GM12878 (cell line): ENCODE results near the gene TAS2R39. TPM values are rescaled to one million over a fixed set of nuclear protein-coding genes. Genes with fewer than 3 reads are reported as not detected.

ENCODE experiments used
- ATF7 ChIP-seq: fragments of 450-650 bp; IDR thresholded peaks from 2 replicates; pipeline ENCODE4 v1.6.1; 2016; ENCODE audit warnings: low read depth, mild to moderate bottlenecking
- DPF2 ChIP-seq: fragments of 450-650 bp; IDR thresholded peaks from 2 replicates; pipeline ENCODE4 v1.6.1; 2017; ENCODE audit warnings: mild to moderate bottlenecking
- IRF4 ChIP-seq: IDR thresholded peaks from 2 replicates; pipeline ENCODE4 v1.6.1; 2011; ENCODE audit warnings: low read depth, low read length
- NR2C1 ChIP-seq: fragments of 450-650 bp; IDR thresholded peaks from 2 replicates; pipeline ENCODE4 v1.6.1; 2017; ENCODE audit warnings: antibody characterized with exemption, mild to moderate bottlenecking, moderate library complexity
- POLR2A ChIP-seq: IDR thresholded peaks from 2 replicates; pipeline ENCODE4 v1.6.1; 2011; ENCODE audit warnings: low read depth, mild to moderate bottlenecking, low read length
- POU2F2 ChIP-seq: IDR thresholded peaks from 3 replicates; pipeline ENCODE4 v1.6.1; 2011; ENCODE audit warnings: low read depth, mild to moderate bottlenecking, low read length, borderline replicate concordance
- RAD21 ChIP-seq: IDR thresholded peaks from 2 replicates; pipeline ENCODE4 v1.6.1; 2011; ENCODE audit warnings: mild to moderate bottlenecking, low read depth, low read length, moderate library complexity; ENCODE audit not compliant: insufficient read depth
- RB1 ChIP-seq: fragments of 450-650 bp; formaldehyde crosslinking; IDR thresholded peaks from 2 replicates; pipeline ENCODE4 v1.6.1; 2017; ENCODE audit warnings: mild to moderate bottlenecking, borderline replicate concordance
- SMAD5 ChIP-seq: IDR thresholded peaks from 2 replicates; pipeline ENCODE4 v1.6.1; 2016; ENCODE audit warnings: antibody characterized with exemption, low read depth
- SUPT20H ChIP-seq: IDR thresholded peaks from 2 replicates; pipeline ENCODE4 v1.6.1; 2011; ENCODE audit warnings: low read depth, mild to moderate bottlenecking, low read length, moderate library complexity, borderline replicate concordance; ENCODE audit not compliant: control insufficient read depth
- TCF3 ChIP-seq: IDR thresholded peaks from 2 replicates; pipeline ENCODE4 v1.6.1; 2012; ENCODE audit warnings: low read depth, mild to moderate bottlenecking, low read length, borderline replicate concordance; ENCODE audit not compliant: insufficient read depth
- ZNF207 ChIP-seq: fragments of 450-650 bp; IDR thresholded peaks from 2 replicates; pipeline ENCODE4 v1.6.1; 2014; ENCODE audit warnings: antibody characterized with exemption, mild to moderate bottlenecking, borderline replicate concordance
- polyA plus RNA-seq, 11 experiments: library from polyadenylated mRNA; depleted of rRNA in 4 of 11; unstranded in 6 of 11; stranded (reverse) in 5 of 11; fragments of >200 nt; fragmentation: Nextera tagmentation in 4 of 11; fragmentation: Illumina TruSeq in 1 of 11; extraction: Ambion mirVana in 4 of 11; extraction: Trizol in 1 of 11; gene quantifications; 1 replicate in 1 of 11; 2 replicates in 10 of 11; pipeline versions ENCODE4 v1.2.1 to v1.2.3, GENCODE V29; 2011 to 2016; ENCODE audit warnings: inconsistent platforms in 2 of 11, missing spikeins in 2 of 11, low read depth in 1 of 11
- total RNA-seq, 4 experiments: library from RNA; depleted of rRNA in 3 of 4; stranded (reverse); fragments of >200 nt in 3 of 4; fragmentation: Illumina TruSeq in 1 of 4; extraction: Trizol in 1 of 4; gene quantifications; 2 replicates each; pipeline versions ENCODE4 v1.2.1 to v1.2.3, GENCODE V29; 2013 to 2021
- TF ChIP-seq, protein P1 (sequence below): fragments of 450-650 bp; IDR thresholded peaks from 2 replicates; pipeline ENCODE4 v1.6.1; 2017; ENCODE audit warnings: mild to moderate bottlenecking, moderate library complexity
- TF ChIP-seq, protein P2 (sequence below): IDR thresholded peaks from 2 replicates; pipeline ENCODE4 v1.6.1; 2011; ENCODE audit warnings: low read depth, low read length, improper control_type of control experiment, borderline replicate concordance

Gene TAS2R39
- total and polyA plus RNA-seq, 10 of the 15 experiments (the other 5 are each of a cell fraction or from before 2014, with no cell fraction given): not detected

GRCh38 chr7:143217806-143218205 is 34.6 kb downstream of the TAS2R39 start (continued):
- TF ChIP-seq, protein P1, sequence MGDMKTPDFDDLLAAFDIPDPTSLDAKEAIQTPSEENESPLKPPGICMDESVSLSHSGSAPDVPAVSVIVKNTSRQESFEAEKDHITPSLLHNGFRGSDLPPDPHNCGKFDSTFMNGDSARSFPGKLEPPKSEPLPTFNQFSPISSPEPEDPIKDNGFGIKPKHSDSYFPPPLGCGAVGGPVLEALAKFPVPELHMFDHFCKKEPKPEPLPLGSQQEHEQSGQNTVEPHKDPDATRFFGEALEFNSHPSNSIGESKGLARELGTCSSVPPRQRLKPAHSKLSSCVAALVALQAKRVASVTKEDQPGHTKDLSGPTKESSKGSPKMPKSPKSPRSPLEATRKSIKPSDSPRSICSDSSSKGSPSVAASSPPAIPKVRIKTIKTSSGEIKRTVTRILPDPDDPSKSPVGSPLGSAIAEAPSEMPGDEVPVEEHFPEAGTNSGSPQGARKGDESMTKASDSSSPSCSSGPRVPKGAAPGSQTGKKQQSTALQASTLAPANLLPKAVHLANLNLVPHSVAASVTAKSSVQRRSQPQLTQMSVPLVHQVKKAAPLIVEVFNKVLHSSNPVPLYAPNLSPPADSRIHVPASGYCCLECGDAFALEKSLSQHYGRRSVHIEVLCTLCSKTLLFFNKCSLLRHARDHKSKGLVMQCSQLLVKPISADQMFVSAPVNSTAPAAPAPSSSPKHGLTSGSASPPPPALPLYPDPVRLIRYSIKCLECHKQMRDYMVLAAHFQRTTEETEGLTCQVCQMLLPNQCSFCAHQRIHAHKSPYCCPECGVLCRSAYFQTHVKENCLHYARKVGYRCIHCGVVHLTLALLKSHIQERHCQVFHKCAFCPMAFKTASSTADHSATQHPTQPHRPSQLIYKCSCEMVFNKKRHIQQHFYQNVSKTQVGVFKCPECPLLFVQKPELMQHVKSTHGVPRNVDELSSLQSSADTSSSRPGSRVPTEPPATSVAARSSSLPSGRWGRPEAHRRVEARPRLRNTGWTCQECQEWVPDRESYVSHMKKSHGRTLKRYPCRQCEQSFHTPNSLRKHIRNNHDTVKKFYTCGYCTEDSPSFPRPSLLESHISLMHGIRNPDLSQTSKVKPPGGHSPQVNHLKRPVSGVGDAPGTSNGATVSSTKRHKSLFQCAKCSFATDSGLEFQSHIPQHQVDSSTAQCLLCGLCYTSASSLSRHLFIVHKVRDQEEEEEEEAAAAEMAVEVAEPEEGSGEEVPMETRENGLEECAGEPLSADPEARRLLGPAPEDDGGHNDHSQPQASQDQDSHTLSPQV: no peak
- TF ChIP-seq POLR2A (no peak), IRF4 (no peak), NR2C1 (no peak), DPF2 (no peak), SUPT20H (no peak), SMAD5 (no peak), ATF7 (no peak), TCF3 (no peak), ZNF207 (no peak), POU2F2 (no peak), RAD21 (no peak), RB1 (no peak)
- TF ChIP-seq, protein P2, sequence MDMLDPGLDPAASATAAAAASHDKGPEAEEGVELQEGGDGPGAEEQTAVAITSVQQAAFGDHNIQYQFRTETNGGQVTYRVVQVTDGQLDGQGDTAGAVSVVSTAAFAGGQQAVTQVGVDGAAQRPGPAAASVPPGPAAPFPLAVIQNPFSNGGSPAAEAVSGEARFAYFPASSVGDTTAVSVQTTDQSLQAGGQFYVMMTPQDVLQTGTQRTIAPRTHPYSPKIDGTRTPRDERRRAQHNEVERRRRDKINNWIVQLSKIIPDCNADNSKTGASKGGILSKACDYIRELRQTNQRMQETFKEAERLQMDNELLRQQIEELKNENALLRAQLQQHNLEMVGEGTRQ: no peak
